Omental fat pad (tissue), 4 donors: Measurements from ENCODE around the gene SUSD6. TPM values are rescaled to one million over a fixed set of nuclear protein-coding genes. Genes with fewer than 3 reads are reported as not detected.

ENCODE experiments used
- ATAC-seq: fragments of 150-250 bp; one replicate; pipeline ENCODE4 v1.9.1; 2016; ENCODE audit warnings: mild to moderate bottlenecking, moderate library complexity; ENCODE audit not compliant: low FRiP score
- DNase-seq: peaks from one replicate; pipeline ENCODE4 v3.0.0-alpha.2; 2019; ENCODE audit warnings: low spot score
- total RNA-seq, 4 donors: library from RNA; depleted of rRNA; stranded (reverse); fragments of >200 nt; gene quantifications; one replicate each; pipeline ENCODE4 v1.1.0, GENCODE V29; 2016
- TF ChIP-seq, protein P1 (sequence below), 3 donors: fragments of 450-650 bp; IDR thresholded peaks; one replicate each; pipeline ENCODE4 v1.5.1; 2016 to 2017; ENCODE audit warnings: antibody characterized with exemption in 3 of 3, mild to moderate bottlenecking in 3 of 3, moderate library complexity in 2 of 3

The SUSD6 gene
- total RNA-seq, 4 donors from 2014 or later = 31.1 to 73.3 (median 52.7) TPM

DNA sequence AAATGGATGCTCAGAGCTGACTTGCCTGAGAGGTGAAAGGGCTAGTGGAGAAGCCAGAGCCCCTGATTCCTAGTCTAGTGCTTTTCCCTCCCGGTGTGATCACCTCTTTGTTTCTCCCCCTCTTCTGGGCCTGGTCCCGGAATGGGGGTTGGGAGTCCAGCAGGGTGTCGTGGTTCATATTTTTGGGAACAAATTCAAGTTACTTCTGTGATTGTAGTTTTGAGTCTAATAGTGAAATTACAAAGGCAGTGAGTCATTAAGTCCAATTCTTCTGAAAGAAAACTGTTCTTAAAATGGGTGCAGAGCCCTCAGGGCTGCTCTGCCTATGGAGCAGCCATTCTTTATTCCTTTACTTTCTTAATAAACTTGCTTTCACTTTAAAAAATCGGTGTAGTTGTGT lies 7.6 kb downstream of the SUSD6 start:
- ATAC-seq = no peak
- TF ChIP-seq, protein P1, sequence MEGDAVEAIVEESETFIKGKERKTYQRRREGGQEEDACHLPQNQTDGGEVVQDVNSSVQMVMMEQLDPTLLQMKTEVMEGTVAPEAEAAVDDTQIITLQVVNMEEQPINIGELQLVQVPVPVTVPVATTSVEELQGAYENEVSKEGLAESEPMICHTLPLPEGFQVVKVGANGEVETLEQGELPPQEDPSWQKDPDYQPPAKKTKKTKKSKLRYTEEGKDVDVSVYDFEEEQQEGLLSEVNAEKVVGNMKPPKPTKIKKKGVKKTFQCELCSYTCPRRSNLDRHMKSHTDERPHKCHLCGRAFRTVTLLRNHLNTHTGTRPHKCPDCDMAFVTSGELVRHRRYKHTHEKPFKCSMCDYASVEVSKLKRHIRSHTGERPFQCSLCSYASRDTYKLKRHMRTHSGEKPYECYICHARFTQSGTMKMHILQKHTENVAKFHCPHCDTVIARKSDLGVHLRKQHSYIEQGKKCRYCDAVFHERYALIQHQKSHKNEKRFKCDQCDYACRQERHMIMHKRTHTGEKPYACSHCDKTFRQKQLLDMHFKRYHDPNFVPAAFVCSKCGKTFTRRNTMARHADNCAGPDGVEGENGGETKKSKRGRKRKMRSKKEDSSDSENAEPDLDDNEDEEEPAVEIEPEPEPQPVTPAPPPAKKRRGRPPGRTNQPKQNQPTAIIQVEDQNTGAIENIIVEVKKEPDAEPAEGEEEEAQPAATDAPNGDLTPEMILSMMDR (IDR thresholded peaks at IDR 0.05) = no peak
- DNase-seq = no peak

DNA sequence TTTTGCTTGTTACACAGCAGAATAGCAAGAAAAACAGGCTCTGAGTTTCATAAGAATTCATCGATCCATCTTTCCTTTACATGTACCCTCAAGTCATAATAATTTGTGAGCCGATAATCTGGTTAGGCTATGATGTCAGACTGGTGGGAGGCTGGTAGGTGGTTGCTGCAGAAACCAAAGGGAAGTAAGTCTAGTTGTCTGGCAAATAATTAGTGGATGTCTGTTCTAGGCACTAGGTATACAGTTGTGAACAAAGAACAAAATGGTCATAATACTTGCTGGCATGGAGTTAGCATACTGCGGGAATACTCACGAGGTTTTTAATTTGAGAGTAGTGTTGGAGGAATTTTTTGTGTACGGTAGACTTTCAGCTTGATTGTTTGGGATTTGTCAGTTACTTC lies 8.8 kb downstream of the SUSD6 start:
- TF ChIP-seq, protein P1 (IDR thresholded peaks at IDR 0.05) = no peak
- DNase-seq (no peak), ATAC-seq (no peak)

DNA sequence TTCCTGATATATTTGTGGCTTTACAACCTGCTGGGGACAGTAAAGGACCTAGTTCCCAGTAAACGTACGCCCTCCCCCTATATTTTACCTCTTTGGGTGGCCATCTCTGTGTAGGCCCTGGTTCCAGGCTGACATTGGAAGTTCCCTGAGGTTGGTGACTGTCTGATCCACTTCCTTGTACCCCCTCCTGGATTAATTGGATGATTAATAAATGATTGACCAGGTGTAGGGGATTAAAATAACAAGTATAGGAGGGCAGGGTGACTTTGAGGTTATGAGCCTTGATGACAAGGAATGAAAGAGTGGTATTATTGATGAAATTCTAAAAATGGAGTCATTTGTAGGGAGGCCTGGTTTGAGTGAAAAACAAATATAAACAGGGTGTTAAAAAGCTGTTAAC lies 9.6 kb downstream of the SUSD6 start:
- ATAC-seq = no peak
- TF ChIP-seq, protein P1 (IDR thresholded peaks at IDR 0.05) = no peak
- DNase-seq = no peak

DNA sequence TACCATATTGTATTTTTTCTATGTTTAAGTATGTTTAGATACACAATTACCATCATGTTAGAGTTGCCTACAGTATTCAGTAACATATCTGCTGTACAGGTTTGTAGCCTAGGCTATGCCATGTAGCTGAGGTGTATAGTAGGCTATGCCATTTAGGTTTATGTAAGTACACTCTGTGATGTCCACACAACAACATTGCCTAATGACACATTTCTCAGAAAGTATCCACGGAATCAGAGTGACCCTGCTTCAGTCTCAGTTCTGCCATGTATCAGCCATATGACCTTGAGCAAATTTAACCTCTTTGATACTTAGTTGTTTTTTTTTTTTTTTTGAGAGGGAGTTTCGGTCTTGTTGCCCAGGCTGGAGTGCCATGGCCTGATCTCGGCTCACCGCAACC lies 12.7 kb downstream of the SUSD6 start:
- TF ChIP-seq, protein P1 (IDR thresholded peaks at IDR 0.05) = no peak
- ATAC-seq (no peak), DNase-seq (no peak)

DNA sequence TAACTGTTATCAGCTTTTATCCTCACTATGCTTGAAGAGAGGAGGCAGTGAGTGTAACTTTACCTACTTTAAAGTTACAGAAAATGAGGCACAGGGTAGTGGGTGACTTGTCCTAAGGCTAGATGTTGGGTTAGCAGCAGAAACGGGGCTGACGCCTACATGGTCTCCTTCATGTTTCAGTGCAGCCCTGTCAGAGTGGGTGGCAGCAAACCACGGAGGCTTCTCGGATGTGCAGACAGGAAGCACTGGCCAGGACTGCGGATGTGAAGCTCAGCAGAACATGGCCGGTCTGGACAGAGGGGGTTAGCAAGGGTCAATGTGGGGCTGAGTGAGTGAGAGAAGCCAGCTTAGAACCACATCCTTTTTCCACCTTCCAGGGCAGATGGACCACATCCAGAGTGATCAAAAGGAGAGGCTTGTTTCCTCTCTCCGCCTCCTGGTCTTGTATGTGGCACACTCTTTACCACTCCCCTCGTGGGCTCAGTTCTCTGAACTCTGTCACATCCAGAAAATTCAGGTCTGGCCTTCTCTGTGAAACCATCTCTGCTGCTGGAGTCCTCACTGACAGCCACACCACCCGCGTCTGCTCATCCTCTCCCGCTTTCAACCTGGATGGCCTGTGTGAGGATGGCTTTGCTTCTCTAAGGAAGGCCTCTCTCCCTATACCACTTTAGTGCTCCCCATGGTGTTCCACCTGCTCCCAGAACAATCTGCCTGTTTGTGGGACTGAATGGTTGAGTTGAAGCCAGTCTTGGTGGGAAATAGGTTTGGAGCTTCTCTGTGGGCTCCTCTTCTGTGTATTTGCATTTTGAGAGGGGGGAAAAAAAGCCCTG lies 14.1 kb downstream of the SUSD6 start:
- DNase-seq (no peak), ATAC-seq (peak; percentile 34)
- TF ChIP-seq, protein P1 (IDR thresholded peaks at IDR 0.05) = no peak

DNA sequence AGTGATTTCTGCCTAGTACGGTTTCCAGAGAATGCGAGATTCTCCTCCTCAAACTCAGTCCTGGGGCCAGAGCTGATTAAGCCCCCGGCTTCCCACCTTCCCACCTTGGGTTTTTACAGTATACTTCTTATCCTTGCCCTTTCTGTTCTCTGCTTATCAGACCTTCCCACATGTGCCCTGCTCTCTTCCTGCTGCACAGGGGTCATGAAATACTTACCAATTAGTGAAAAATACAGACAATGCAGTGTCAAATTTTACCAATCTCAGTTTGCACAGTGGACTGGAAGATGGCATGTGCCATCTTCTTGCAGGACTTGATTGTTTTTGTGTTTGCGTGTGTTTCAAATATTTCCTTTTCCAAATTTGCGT lies 14.7 kb downstream of the SUSD6 start:
- DNase-seq = no peak
- no peak for ATAC-seq
- TF ChIP-seq, protein P1 (IDR thresholded peaks at IDR 0.05) = no peak
